ENCODE measurements around the gene PDCD1.

PDCD1 gene

DNA sequence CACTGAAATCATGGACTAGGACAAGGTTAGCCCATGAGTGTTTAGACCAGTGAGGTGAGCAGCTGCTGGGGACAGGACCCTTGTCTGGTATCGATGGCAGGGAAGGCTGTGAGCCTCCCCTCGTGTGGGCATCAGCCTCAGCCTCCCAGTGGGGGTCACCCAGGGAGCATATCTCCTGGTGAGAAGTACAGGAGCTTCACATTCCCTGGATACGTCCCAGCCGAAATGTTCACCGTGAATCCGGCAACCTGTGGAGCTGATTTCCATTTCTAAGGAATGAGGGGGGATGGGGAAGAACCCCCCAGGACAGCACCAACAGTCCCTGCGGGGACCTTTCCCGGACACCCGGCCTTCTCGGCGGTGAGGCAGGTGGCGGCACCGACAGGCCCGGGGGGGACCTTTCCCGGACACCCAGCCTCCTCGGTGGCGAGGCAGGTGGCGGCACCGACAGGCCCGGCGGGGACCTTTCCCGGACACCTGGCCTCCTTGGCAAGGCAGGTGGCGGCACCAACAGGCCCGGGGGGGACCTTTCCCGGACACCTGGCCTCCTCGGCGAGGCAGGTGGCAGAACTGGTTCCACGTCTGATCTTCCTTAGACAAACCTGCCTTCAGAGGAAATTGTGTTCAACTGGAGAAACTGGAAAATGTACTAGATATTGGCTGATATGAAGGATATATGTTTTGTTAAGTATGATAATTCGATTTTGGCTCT lies 32.0 kb upstream of the PDCD1 start:
- DNase-seq (ENCODE audit: low read depth in 1 of 2, low spot score in 1 of 2), result no peak
- no peak overlapping the region for H3K4me3 ChIP-seq (replicated peaks; ENCODE audit: insufficient read depth, low read length)
- H3K27ac ChIP-seq (replicated peaks), result no peak overlapping the region
- H3K27me3 ChIP-seq (ENCODE audit: insufficient read depth, poor library complexity, severe bottlenecking), result no peaks in the 10 kb centered on the region
- no peak for TF ChIP-seq GABPA (IDR thresholded peaks at IDR 0.05; ENCODE audit: low read depth)
- TF ChIP-seq SPI1 (IDR thresholded peaks at IDR 0.05; ENCODE audit: borderline replicate concordance, low read depth), result no peak
- TF ChIP-seq CTCF (IDR thresholded peaks at IDR 0.05; ENCODE audit: insufficient read depth, low read length), result no peak
- TF ChIP-seq, protein P1, sequence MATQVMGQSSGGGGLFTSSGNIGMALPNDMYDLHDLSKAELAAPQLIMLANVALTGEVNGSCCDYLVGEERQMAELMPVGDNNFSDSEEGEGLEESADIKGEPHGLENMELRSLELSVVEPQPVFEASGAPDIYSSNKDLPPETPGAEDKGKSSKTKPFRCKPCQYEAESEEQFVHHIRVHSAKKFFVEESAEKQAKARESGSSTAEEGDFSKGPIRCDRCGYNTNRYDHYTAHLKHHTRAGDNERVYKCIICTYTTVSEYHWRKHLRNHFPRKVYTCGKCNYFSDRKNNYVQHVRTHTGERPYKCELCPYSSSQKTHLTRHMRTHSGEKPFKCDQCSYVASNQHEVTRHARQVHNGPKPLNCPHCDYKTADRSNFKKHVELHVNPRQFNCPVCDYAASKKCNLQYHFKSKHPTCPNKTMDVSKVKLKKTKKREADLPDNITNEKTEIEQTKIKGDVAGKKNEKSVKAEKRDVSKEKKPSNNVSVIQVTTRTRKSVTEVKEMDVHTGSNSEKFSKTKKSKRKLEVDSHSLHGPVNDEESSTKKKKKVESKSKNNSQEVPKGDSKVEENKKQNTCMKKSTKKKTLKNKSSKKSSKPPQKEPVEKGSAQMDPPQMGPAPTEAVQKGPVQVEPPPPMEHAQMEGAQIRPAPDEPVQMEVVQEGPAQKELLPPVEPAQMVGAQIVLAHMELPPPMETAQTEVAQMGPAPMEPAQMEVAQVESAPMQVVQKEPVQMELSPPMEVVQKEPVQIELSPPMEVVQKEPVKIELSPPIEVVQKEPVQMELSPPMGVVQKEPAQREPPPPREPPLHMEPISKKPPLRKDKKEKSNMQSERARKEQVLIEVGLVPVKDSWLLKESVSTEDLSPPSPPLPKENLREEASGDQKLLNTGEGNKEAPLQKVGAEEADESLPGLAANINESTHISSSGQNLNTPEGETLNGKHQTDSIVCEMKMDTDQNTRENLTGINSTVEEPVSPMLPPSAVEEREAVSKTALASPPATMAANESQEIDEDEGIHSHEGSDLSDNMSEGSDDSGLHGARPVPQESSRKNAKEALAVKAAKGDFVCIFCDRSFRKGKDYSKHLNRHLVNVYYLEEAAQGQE (IDR thresholded peaks at IDR 0.05; ENCODE audit: insufficient replicate concordance, low read depth), result no peak
- TF ChIP-seq POLR2AphosphoS5 (IDR thresholded peaks at IDR 0.05; ENCODE audit: low read depth), result no peak

DNA sequence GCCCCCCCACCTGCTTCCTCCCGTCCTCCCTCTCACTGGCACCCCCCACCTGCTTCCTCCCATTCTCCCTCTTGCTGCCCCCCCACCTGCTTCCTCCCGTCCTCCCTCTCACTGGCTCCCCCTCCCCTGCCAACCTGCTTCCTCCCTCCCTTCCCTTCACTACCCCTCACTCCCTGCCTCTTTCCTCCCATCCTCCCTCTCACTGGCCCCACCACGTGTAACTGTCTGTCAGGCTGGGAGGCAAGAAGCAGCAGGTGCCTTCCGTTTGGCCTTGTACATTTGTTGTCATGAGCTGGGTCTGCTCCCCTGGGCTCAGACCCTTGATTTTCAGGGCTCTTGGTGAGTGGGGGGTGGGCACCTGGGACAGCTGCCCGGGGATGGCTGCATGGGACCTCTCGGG lies 29.9 kb upstream of the PDCD1 start:
- peak in 1 of 2 experiments; percentile 22 for DNase-seq (ENCODE audit: low read depth in 1 of 2, low spot score in 1 of 2)
- Histone ChIP-seq H3K27ac (replicated peaks) (no peak overlapping the region), H3K4me3 (replicated peaks; ENCODE audit: insufficient read depth, low read length) (no peak overlapping the region), H3K27me3 (ENCODE audit: insufficient read depth, poor library complexity, severe bottlenecking) (no peaks in the 10 kb centered on the region)
- no peak for TF ChIP-seq CTCF (IDR thresholded peaks at IDR 0.05; ENCODE audit: insufficient read depth, low read length)
- no peak for TF ChIP-seq SPI1 (IDR thresholded peaks at IDR 0.05; ENCODE audit: borderline replicate concordance, low read depth)
- no peak for TF ChIP-seq GABPA (IDR thresholded peaks at IDR 0.05; ENCODE audit: low read depth)
- TF ChIP-seq POLR2AphosphoS5 (IDR thresholded peaks at IDR 0.05; ENCODE audit: low read depth), result no peak
- TF ChIP-seq, protein P1 (IDR thresholded peaks at IDR 0.05; ENCODE audit: insufficient replicate concordance, low read depth), result no peak

DNA sequence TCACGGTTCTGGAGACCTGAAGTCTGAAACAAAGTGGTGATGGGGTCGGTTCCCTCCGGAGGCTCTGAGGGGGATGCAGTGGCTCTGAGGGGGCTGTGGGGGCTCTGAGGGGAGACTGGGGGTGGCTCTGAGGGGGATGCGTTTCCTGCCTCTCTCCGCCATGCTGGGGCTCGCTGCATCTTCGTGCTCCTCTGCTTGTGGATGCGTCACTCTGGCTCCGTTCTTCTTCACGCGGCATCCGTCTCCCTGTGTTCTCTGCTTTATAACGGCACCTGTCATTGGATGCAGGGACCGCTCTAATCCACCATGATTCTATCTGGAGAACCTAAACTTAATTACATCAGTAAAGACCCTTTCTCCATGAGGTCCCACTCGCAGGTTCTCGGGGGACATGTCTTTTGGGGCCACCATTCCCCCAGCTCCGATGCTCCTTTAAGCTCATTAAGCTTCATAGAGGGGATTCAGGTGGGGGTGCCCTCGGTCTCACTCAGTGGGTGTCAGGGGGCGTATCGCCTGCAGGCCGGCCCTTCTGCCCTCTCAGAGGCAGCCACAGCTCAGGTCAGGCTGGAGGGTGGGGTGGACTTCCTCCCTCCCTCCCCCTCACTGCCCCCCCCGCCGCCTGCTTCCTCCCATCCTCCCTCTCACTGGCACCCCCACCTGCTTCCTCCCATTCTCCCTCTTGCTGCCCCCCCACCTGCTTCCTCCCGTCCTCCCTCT lies 29.3 kb upstream of the PDCD1 start:
- no peak overlapping the region for H3K27ac ChIP-seq (replicated peaks)
- no peaks in the 10 kb centered on the region for H3K27me3 ChIP-seq (ENCODE audit: insufficient read depth, poor library complexity, severe bottlenecking)
- TF ChIP-seq, protein P1 (IDR thresholded peaks at IDR 0.05; ENCODE audit: insufficient replicate concordance, low read depth), result no peak
- TF ChIP-seq SPI1 (IDR thresholded peaks at IDR 0.05; ENCODE audit: borderline replicate concordance, low read depth) (no peak), CTCF (IDR thresholded peaks at IDR 0.05; ENCODE audit: insufficient read depth, low read length) (no peak), GABPA (IDR thresholded peaks at IDR 0.05; ENCODE audit: low read depth) (no peak), POLR2AphosphoS5 (IDR thresholded peaks at IDR 0.05; ENCODE audit: low read depth) (no peak)
- no peak overlapping the region for H3K4me3 ChIP-seq (replicated peaks; ENCODE audit: insufficient read depth, low read length)
- no peak for DNase-seq (ENCODE audit: low read depth in 1 of 2, low spot score in 1 of 2)

Data from HL-60 (cell line).